NCI-H69 (cell line): Measurements from ENCODE around the gene ATG16L2.
"Not testable (repeated sequence)": the region's sequence is repeated elsewhere in the genome, so short reads cannot be mapped to it uniquely, and the experiment has no call there.

ENCODE experiments used
- DNase-seq: peaks from one replicate; lab custom pipeline; 2025; lab: John Stamatoyannopoulos, UW

Gene ATG16L2

DNA sequence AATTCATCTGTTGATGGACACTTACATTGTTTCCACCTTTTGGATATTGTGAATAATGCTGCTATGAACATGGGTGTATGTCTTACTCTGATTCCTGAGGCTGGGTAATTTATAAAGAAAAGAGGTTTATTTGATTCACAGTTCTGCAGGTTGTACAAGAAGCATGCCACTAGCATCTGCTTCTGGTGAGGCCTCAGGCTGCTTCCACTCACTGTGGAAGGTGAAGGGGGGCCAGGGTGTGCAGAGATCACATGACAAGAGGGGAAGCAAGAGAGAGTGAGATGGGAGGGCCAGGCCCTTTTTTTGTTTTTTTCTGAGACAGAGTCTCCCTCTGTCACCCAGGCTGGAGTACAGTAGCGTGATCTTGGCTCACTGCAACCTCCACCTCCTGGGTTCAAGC is 7.8 kb upstream of the ATG16L2 start:
- DNase-seq, result not testable (repeated sequence)

DNA sequence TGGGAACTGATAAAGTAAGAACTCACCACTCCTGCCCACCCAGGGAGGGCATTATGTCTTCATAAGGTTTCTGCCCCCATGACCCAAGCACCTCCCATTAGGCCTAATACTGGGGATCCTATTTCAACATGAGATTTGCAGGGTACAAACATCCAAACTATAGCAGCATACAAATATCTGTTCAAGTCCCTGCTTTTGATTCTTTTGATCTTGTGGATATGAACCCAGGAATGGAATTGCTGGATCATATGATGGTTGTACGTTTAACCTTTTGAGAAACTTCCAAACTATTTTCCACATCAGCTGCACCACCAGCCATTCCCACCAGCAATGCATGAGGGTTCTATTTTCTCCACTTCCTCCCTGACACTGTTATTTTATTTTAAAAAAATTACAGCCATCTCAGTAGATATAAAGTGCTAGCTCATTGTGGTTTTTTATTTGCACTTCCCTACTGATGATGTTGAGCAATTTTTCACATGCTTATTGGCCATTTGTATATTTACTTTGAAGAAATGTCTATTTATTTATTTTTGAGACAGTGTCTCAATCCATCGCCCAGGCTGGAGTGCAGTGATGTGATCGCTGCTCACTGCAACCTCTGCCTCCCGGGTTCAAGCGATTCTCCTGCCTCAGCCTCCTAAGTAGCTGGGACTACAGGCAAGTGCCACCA is 7.1 kb upstream of the ATG16L2 start:
- no peak for DNase-seq

DNA sequence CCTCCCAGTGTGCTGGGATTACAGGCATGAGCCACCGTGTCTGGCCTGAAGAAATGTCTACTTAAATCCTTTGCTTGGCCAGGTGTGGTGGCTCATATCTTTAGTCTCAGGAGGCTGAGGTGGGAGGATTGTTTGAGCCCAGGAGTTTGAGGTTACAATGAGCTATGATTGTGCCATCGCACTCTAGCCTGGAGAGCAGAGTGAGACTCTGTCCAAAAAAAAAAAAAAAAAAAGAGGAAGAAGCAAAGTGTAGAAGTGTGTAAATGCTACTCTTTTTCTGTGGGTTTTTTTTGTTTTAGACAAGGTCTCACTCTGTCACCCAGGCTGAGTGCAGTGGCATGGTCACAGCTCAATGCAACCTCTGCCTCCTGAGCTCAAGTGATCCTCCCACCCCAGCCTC is 6.4 kb upstream of the ATG16L2 start:
- no peak for DNase-seq

DNA sequence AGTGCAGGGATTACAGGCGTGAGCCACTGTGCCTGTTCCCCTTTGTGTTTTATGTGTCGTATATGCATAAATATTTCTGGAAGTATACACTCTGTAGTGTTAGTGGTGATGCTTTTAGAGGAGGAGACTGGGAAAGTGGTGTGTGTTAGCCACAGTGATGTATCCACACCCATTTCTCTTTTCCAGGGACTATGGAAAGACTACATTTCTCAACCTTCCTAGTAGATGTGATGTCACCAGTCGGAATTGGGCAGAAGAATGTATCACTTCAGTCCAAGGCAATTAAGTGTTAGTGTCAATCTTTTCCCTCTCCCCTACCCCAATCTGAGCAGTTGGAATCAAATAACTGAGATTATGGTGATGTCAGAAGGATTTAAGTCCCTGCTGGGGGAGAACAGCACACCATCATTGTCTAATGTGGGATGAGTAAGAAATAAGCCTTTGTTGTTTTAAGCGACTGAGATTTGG is 5.8 kb upstream of the ATG16L2 start:
- no peak for DNase-seq

DNA sequence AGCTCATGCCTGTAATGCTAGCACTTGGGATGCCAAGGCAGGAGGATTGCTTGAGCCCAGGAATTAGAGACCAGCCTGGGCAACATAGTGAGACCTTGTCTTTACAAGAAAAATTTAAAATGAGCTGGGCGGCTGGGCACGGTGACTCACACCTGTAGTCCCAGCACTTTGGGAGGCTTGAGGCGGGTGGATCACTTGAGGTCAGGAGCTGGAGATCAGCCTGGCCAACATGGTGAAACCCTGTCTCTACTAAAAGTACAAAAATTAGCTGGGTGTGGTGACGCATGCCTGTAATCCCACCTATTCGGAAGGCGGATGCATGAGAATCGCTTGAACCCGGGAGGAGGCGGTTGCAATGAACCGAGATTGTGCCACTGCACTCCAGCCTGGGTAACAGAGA is 2.5 kb upstream of the ATG16L2 start:
- DNase-seq, result not testable (repeated sequence)

DNA sequence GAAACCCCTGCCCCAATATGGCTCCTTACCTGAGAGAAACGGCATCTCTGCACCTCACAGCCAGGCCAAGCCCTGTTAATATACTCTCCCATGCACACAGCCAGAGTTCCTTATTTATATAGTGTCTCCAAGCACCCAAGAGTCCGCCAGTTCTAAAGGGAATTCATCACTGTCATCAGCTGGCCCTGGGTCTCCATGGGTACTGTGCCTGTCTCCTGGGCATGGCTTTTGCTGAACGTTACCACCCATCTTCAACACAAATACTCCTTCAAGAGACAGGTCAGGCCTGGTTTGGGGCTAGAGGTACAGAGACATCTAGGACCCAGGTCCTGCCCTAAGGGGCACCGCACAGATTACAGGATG is 1.6 kb upstream of the ATG16L2 start:
- peak; percentile 87 for DNase-seq

DNA sequence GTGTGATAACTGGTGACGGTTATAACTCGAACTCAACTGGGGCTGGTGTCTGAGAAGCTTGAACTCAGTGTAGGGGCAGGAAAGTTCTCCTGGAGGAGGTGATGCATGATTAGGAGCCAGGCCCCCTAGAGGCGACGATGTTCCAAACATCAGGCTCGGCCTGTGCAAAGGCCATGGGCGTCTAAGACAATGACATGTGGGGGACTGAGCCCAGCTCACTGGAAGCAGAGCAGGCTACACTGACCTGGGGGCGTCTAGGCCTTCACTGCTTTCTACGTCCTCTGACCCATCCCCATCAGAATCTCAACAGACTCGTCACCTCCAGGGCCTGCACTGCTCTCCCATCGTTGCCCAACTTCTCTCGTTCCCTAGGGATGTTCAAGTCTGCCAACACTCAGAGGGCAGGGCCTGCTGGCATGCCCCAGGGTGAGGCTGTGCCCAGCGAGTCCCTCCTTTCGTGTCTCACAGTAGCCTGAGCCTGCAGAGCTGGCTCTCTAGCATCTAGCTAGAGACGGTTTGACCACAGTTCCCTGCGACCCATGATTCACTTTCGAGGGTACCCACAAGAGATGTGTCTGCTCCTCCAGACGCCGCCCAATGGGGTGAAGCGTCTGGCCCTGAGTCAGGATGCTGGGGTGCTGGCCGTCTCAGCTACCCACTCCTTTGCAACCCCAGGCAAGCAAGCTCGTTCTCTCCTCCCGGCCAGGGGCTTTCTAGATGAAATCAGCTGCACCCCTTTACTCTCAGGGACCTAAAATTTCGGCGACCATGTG is 1.1 kb upstream of the ATG16L2 start:
- peak; percentile 85 for DNase-seq

DNA sequence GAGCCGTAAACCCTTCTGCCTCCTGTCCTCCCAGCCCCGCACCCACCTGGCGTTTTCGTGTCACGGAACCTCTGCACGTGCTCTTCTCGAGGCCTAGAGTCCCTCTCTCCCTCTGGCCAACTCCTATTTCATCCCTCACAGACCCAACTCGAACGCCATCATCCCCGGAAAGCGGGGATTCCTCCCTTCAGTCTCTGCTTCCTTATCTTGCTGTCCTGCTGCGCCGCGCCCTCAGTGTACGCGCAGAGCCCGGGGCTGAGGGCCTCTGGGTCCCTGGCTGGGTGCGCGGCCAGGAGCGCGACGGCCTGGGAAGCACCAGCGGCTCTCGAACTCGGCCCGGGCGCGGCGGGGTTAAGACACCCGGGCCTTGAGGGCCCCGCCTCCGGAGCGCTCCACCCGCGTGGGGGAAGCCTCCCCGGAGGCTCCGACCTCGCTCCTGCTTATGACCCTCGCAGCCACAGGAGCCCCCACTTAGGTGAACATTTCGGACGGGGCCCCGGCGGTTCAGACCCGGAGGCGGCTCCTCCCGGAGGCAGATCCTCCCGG is 398 bp upstream of the ATG16L2 start:
- peak; percentile 94 for DNase-seq

DNA sequence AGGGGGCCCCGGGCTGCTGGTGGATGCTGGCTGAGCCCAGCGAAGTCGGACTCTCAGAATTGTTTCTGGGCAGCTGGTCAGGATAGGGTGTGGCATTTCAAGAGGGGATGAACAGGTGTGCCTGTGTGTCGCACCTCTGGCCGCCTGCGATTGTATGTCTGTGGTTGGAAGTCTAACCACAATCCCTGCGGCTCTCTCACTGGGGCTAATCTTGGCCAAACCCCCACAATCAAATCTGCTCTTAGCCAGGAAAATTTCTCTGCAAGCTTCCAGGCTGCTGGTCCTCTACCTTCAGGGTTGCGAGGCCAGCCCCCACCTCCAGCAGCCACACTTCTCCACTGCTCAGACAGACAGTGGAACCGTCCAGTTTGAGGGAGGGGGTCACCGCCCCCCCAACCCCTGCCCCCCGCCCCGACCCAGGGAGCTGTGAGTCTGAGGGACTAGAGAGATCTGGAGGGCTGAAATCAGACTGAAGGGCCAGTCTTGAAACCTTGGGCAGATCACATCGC is 953 bp downstream of the ATG16L2 start:
- peak; percentile 82 for DNase-seq

DNA sequence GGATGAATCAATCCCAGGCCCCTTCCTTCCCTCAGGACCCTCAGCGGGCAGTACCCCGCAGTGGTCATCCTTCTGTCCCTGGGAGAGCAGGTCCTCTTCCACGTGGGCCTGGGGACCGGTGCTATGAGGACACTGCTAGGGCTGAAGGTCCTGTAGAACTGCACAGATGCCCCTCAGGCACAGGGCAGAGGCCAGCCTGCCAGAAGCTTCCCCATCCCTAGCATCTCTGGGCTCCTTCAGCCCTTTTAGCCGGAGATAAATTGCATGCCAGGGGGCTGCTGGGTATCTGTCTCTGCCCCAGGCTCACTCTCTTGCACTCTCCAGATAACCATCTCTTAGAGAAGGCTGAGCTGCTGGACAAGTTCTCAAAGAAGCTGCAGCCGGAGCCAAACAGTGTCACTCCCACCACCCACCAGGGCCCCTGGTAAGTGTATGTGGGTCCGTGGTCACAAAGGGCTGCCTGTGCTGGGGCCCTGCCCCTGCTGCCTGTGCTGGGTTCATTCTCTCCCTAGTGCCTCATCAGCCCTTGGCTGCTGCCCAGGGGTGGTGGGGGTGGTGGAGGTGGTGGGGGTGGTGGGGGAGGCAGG is 2.3 kb downstream of the ATG16L2 start:
- DNase-seq, result no peak

DNA sequence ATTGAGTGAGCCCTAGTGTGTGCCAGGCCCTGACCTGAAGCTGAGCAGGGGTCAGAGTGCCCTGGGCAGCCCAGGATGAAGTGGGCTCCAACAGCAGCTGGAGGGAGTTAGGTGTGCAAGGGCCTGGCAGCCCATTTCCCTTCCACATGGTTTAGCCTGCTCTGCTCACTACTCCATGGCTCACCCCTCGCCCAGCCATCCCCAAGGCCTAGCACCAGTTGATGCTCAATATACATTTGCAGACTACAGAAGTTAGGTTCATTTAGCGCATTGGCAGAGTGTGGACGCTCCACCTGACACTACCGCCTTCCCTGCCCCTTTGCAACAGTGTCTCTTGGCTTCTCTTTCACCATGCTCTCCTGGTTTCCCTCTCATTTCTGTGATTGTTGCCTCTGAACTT is 3.8 kb downstream of the ATG16L2 start:
- no peak for DNase-seq

DNA sequence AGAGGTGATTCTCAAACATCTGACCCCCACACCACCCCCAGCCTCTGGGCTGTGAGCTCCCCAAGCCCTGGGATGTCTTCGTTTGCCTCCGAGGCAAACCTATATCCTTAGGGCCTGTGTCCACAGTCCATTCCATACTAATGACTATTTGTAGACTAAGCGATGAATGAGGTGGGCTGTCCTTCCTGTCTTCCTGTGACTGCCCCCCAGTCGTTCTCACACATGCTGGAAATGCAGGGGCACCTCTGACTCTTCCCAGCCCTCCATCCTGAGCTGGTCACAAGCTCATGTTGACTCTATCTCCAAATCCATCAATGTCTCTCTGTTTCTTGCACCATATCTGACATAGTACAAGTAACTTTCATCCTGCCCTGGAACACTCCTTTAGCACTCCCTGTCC is 4.8 kb downstream of the ATG16L2 start:
- DNase-seq, result no peak

DNA sequence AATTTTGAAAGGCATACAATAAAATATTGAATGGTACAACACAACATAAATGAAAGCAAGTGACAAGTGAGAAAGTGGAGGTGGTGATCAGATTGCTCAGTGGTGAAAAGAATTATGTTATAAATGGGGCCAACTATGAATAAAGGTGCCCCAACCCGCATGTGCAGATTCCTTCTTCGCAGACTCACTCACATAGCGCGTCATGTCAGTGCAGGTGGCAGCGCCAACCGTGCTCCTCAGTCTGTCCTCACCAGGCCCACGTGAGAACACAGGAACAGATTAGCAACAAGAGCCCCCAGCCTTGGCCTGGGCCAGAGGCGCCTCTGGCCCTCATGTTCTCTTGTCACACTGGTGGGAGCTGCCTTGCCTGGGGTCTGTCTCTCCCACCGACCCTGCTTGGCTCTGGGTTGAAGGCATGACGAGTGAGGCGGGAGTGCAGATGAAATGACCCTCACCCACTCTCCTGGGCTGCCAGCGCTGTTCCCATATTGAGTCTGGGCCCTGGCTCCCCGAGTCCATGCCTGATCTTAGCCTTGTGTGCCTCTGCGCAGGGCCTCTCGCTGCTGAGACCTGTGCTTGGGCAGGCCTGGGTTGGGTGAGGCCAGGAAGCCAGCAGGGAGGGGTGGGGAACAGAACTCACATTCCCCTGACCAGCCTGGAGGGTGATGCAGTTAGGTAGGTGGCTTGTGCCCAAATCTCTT is 6.4 kb downstream of the ATG16L2 start:
- no peak for DNase-seq

DNA sequence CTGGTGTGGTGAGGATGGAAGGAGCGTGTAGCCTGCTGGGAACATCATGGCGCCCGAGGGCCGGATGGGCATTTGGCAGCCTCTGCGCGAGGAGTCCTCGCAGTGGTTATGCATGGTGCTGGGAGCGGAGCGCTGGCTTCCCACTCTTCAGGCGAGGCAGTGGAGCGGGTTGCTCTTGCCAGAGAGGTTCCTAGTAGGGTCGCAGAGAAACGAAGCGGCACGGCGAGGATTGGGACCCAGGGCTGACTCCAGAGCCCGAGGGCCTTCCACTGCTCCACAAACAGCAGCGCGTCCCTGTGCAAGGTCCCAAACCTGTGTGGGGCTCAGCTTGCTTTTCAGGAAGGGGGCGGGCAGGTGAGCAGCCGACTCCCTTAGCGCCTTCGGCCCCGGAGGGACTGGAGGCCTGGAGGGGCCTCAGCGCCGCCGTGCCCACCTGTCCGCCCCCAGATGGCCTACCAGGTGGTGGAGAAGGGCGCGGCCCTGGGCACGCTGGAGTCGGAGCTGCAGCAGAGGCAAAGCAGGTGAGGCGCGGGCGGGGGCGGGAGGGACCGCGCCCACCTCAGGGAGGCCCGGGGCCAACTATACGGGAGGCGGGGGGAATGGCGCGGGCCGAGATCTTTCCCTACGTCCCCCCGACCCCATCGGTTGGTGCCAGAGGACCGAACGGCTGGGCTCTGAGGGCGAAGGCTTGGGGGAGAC is 7.2 kb downstream of the ATG16L2 start:
- peak; percentile 89 for DNase-seq

DNA sequence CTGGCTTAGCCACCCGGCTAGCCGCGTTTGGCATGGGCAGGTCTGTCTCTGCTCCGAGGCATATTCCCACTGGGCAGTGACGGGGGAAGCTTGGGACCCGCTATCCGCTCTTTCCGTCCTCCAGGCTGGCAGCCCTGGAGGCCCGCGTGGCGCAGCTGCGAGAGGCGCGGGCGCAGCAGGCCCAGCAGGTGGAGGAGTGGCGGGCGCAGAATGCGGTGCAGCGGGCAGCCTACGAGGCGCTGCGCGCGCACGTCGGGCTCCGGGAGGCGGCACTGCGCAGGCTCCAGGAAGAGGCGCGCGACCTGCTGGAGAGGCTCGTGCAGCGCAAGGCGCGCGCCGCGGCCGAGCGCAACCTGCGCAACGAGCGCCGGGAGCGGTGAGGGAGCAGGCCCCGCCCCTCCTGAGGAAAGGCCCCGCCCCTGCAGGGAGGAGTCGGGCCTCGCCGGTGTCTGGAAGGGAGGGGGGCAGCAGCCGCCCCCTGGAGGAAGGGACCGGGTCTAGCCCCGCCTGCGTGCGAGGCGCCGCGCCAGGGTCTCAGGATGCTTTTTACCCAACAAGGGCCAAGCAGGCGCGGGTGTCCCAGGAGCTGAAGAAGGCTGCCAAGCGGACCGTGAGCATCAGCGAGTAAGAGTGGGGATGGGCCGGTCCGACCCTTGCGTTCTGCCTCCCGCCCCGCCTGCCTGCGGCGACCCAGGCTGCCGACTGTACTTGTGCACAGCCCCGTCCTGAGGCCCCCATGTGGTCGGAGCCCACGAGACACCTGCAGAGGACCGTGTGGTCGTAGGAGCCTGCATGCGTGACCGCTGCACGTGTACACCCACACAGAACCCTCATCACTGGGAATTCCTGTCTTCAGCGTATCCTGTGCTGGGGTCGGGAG is 7.9 kb downstream of the ATG16L2 start:
- DNase-seq, result peak; percentile 99

DNA sequence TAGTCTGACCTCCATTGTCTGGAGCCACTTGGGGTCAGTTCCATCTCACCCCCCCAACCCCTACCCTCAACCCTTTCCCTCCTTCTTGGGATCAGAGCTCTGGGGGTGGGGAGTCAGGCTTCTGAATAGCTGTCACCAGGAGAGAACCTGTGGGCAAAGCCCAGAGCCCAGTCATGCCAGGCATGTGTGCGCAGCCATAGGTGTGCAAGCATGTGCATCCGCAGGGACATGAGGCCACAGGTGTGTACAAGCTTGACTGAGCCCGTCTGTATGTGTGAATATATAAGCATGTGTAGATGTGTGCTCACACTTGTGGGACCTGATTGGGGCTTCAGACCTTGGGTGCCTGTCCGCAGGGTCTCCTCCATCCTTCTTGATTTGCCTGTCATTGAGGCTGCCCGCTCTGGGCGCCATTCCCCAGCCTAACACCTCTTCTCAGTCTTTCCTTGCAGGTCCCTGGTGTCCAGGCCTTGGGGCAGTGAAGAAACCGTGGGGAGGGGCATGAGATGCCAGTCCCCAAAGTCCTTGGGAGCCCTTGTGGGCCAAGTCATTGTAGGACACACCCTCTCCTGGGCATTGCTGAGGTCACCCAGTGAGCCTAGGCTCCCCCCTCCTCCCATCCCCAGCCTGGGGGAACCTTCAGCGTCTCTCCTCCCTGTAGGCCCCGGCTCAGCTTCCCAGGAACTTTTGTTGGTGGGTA is 9.0 kb downstream of the ATG16L2 start:
- no peak for DNase-seq

DNA sequence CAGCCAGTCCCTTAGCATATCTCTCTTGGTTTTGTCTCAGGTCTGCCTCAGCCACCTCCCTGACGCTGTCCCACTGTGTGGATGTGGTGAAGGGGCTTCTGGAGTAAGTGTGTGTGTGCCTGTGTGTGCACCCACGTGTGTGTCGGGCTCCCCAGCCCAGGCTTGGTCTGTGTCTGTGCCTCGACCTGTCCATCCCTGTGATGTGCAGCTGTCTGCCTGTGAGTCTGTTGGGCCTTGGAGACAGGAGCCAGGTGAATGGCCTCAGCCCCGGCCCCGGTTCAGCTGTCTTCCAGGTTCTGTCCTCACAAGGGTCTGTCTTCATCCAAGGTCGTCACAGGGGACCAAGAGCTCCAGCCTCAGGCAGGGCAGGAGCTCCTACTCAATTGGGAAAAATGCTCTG is 9.8 kb downstream of the ATG16L2 start:
- DNase-seq, result no peak

DNA sequence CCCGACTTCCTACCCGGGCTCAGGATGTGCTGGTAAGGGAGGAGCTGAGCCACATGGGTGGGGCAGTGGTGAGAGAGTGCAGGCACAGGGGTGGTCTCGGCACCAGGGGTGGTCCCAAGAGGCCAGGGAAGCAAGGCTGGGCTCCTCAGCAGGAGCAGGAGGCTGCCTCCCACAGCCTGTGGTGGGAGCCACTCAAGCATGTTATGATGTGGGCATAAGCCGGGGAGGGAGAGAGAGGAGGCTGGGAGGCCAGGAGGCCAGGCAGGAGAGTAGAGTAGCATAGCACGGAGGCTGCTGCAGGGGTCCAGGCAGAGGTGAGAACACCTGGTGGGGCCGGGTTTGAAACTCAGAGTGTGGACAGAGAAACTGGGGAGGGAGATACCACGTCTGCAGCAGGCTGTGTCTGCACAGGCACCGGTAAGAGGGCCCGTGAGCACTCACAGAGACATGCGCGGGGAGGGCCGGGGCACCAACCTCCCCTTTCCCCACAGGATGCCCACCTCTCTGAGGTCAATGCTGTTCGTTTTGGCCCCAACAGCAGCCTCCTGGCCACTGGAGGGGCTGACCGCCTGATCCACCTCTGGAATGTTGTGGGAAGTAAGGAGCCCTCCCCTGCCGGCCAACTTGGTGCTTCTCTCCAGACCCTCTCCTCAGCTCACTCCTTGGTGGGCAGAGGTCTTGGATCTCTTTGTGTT is 10.7 kb downstream of the ATG16L2 start:
- DNase-seq, result no peak

DNA sequence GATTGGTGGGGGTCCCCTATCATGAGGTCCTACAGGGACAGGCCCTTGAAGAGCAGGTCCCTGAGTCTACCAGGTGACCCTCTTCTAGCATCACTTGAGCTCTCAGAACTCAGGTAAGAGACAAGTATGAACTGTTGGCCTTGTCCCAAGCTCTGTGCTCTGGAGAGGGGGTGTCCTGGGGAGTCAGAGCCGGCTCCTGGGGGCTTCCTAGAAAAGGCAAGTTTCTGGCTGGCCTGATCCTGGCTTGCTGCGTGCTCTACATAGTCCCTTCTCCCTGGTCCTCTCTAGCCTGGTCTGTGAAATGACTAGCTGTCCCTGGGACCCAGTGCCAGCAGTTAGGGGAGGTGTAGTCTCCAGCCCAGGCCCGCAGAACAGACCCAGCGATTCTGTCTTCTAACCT is 11.4 kb downstream of the ATG16L2 start:
- DNase-seq, result no peak
